Stimulated activated CD8-positive, alpha-beta memory T cell treated with anti-CD3 and anti-CD28 coated beads, Interleukin-12 subunit alpha, Interleukin-12 subunit beta, amount 100 ng/mL, for 24 hours (primary cell): ENCODE measurements around the gene ZNF625.

ENCODE experiments used
- DNase-seq: peaks from one replicate; pipeline ENCODE4 v3.0.0-alpha.2; 2020; ENCODE audit errors: extremely low read depth

Gene ZNF625

DNA sequence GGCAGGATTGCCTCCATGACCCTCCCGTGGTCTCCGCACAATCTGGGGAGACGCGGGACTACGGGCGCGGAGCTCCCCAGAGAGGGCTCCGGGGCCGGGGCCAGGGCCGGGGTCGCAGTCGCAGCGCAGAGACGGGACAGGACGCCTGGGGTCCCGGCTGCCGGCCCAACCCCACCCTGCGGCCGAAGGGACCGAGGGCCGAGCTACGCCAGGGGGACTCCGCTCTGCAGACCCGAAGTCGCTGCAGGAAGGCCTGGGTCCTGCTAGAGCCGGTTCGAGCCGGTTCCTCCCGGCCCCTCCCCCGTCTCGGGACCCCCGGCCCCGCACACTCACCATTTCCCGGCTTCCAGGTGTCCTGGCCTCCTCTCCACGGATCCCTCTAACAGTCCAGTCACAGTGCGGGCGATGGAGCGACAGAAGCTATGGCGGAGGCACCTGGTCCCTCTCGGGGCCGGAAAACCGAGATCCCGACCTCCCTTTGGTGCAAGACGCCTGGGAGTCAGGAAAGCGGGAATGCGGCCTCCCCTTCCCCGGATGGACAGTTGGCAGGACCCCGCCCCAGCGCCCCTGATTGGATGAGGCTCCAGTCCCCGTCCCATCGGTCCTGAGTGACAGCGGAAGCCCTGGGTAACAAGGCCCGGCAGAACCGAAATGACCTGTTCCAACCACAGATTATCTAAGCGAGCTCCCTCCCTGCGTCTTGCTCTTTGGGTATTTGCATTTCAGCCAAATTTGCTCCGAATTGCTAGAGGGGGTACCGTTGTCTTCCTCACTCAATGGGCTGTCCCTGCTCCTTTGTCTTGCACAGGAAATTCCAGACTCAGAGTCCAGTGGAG is at the start of gene ZNF625:
Gene ZNF625 (minus strand): TSS at position 512 of the 836 bp plus-strand sequence. CDS start 176 bp downstream, at position 336.
- no peak for DNase-seq

DNA sequence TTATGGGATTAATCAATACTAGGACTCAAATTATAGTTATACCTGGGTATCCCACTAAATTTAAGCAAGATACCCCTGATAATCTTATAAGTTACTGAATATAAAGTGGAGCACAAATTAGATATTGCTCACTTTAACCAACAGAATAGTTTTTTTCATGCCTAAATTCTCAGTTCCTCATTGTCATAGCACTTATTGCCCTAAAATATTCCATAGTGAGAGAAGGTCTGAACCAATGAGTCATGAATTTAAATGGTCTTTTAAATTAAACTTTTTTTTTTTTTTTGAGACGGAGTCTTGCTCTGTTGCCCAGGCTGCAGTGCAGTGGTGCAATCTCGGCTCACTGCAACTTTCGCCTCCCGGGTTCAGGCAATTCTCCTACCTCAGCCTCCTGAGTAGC is 48.8 kb upstream of the ZNF625 start:
- no peak for DNase-seq

DNA sequence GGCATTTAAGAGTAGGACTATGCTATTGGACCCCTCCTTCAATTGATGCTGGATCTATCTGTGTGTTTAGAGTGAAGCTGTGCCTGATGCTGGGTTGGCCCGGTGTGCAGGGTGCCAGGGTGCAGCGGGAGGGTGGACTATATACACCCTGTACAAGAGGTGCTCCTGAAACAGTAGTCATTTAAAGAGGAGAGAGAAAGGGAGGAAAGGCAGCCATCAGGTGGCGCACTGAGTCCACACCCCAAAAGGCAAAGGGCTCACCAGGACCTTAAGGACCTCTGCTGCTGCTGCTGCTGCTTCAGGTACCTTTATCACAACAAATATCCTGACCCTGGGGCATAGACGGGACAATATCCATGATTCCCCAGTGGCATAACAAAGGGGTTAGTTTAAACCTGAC is 45.7 kb upstream of the ZNF625 start:
- peak; percentile 7 for DNase-seq

DNA sequence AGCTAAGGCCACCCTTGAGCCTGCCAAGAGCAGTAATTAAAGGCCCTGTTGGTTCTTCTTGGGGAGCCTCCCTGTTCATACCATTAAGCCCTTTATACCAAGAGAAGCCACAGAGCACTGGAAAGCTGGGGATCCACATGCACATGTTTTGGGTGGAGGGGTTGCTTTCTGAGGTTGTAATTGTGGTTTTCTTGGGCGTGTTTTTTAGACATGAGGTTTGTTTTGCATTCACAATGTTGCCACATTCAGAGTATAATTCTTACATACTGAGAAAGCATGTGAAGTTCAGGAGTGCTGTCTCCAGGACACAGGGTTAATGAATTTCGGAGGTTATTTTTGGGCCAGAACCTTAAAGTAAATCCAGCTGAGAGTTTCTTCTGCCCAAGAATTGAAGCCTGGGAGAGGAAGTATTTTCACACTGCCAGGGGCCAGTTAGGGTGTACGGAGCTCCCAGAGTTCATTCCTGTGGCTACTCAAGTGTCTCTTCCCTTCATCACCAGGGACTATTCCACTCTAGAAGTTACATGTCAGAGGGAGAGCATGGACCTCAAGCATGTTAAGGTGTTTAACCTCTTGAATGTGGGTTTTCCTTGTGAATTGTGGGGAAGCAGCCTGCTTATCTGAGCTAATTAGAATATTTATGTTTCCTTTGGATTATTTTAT is 43.4 kb upstream of the ZNF625 start:
- no peak for DNase-seq

DNA sequence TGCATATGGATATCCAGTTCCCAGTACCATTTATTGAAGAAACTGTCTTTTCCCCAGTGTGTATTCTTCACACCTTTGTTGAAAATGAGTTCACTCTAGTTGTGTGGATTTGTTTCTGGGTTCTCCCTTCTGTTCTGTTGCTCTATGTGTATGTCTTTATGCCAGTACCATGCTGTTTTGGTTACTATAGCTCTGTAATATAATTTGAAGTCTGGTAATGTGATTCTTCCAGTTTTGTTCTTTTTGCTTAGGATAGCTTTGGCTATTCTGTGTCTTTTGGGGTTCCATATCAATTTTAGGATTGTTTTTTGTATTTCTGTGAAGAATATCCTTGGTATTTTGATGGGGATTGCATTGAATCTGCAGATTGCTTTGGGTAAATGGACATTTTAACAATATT is 41.6 kb upstream of the ZNF625 start:
- no peak for DNase-seq

DNA sequence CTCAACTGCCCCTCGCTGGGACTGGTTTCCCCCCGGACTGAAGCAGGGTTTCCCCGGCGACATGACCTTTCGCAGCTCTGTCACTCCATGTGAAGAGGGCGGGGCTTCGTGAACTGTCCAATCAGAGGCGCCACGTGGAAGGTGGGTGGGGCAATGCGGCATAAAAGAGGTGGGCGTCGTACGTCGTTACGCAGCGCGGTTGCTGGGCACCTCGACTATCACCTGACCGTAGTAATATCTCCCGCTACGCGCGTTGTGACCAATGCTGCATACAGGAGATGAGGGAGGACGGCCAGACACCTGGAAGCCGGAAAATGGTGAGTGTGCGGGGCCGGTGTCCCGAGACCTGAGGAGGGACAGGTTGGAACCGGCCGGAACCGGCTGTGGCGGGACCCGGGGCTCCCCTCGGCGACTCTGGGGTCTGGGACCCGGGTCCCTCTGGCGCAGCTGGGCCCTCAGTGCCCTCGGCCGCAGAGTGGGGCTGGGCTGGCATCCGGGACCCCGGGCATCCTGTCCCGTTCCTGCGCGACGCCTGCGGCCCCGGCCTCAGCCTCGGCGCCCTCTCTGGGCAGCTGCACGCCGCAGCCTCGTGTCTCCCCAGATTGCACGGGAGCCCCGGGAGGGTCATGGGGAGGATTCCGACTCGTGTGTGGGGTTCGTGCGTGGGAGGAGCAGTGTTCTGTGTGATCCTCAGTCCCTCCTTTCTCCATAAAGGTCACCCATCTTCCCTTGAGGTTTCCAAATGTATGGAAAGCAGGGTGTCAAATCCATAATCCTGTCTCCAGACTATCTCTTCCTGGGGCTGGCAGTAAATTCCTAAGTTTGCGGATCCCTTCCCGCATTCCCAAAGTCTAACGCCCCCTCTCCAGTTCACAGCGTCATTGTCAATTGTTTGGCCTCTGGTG is 38.5 kb upstream of the ZNF625 start:
- DNase-seq = peak; percentile 49

DNA sequence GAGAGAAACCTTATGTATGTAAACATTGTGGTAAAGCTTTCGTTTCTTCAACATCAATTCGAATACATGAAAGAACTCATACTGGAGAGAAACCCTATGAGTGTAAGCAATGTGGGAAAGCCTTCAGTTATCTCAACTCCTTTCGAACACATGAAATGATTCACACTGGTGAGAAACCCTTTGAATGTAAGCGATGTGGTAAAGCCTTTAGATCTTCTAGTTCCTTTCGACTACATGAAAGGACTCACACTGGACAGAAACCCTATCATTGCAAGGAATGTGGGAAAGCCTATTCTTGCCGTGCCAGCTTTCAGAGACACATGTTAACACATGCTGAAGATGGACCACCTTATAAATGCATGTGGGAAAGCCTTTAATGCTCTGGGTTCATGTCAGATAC is 31.1 kb upstream of the ZNF625 start:
- no peak for DNase-seq

DNA sequence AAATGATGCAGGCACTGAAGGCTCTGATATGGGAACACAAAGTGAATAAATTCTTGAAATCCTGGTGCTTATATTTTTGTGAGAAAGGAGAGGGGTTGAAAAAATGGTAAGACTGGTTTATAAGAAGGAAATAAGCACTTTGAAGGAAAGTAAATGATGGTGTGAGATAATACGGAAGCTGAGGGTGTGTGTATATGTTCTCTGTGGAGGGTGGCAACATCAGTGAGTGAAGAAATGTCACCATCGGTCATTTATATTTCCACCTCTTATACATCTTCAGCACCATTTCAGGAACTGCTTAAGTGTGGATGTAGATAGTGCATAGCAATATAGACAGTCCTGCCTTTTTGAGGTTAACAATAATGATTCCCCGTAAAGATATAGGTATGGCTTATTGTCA is 23.8 kb upstream of the ZNF625 start:
- DNase-seq = no peak

DNA sequence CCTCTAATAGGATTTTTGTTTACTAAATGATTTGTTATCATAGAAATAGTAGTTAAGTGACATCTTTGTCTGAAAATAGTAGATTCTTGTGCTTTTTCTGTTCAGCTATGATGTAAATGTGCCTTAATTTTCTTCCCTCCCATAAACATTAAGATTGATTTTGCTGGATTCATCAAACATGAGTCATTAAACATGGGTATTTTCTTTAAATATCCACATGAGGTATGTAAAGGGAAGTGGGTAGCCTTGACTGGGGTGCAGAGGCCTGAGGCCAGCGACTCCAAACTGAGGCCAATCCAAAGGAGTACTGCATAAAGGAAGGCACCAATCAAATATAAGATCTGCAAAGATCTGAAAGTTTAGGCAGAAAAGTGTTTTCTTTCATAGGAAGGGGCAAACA is 10.1 kb upstream of the ZNF625 start:
- no peak for DNase-seq

DNA sequence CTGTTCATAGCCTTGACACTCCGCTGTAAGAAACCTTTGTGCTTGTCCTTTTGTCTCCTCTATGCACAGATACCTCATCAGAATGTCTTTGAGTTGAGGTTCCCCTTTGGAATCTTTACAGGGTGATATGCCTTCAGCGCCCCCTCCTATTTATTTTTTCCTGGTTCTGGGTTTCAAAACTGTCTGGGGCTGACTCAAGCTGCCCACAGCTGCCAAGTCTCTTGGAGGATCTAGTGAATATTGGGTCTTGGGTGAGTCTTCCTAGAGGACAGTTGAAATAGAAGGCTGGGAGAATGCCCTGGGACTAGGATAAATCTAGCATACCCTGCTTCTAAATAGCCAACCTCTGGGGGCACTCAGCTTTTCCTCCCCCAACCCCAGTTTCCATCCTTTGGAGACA is 7.3 kb upstream of the ZNF625 start:
- no peak for DNase-seq

DNA sequence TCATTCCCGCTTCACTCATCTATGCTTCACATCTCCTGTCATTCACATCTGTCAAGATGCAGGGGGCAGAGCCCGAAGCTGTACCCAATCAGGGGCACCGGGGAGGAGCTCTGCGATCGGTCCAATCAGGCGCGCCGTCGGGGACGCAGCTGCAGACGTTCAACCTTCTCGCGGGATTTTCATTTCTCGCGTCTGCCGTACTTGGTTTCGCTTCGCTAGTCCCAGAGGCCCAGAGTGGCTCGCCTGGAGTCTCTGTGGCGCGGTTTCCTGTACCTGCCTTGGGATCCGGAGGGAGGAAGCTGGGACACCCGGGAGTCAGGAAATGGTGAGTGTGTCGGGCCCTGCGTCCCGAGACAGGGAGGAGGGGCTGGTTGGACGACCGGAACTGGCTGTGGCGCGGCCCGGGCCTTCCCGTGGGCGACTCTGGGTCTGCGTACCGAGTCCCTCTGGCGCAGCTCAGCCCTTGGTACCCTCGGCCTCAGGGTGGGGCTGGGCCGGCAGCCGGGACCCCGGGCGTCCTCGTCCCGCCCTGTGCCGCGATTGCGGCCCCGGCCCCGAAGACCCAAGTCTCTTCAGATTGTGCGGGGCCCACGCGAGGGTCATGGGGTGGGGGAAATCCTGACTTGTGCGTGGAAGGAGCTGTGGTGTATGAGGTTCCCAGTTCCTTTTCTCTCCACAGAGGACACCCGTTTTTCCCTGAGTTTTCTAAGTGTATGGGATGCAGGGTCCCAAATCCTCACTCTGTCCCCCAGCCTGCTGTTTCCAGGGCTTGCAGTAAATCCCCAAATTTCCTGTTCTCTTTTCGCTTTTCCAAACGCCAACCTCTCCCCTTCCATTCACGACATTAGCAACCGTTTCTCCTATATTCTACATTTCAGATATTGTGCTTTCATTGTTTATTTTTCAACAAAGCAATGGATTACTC is 6.6 kb upstream of the ZNF625 start, which contains the start of gene ZNF136:
Gene ZNF136 (plus strand): TSS at position 215 of the 925 bp plus-strand sequence. CDS start 108 bp downstream, at position 323.
- DNase-seq = peak; percentile 87

DNA sequence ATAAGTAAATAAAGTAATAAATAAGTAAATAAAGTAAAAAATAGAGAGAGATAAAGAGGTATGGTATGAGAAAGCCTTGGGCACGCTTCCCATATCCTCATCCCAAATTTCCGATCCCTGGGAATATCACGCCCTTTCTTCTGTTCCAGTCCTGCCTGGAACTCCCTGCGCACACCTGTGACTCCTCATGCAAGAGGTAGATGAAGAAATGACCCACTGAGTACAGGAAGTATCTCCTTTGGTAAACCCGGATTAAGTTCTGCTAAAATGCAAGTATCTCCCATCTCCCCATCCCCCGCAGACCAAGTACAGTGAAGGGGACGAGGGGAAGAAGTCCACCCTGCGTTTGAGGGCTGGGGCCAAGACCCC is 6.0 kb upstream of the ZNF625 start:
- DNase-seq = no peak

DNA sequence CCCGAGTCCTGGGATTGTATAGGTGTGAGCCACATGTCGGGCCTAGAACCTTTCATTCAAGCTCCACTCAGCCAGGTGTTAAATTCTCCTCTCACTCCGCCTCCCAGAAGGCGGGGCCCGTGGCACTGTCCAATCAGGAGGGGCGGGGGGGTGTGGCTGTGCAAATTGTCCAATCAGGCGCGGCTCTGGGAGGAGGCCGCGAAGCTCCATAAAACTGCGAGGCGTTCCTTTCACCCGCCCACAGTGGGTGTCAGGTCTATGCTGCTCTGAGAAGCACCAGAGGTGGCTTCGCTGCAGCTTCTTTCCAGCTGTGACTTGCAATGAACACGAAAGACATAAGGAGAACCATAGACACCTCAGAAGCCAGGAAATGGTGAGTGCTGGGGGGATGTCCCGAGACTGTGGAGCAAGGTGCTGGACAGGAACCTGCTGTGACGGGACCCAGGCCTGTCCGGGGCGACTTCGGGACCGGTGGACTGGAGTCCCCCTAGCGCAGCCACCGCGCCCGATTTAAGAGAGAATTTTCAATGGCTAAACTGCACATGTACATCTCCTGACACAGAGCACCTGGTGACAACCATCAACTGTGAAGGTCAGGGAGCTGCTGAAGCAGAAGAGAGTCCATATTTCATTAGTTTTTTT is 3.4 kb upstream of the ZNF625 start:
- no peak for DNase-seq

DNA sequence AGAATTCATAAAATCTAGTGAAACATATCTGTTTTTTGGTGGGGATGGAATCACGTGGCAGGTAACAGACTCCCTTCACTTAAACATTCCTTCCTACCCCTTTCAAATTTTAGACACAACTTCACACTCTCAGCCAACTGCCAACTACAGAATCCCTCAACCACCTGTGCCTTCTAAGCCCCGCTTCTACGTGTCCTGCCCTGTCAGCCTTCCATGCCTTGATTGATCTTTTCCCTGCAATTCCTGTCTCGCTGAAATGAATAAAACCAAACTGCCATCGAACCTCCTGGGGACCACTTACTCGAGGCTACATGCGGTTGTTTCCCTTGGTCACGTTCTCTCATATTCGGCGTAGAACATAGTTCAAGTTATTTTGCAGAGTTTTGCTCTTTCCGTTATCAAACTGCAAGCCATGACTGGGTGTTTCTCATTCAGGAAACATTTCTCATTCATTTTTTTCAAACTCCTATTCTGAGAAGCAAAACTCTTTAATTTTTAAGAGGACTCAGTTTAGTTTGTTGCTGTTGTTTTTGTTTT is 1.1 kb downstream of the ZNF625 start:
- no peak for DNase-seq

DNA sequence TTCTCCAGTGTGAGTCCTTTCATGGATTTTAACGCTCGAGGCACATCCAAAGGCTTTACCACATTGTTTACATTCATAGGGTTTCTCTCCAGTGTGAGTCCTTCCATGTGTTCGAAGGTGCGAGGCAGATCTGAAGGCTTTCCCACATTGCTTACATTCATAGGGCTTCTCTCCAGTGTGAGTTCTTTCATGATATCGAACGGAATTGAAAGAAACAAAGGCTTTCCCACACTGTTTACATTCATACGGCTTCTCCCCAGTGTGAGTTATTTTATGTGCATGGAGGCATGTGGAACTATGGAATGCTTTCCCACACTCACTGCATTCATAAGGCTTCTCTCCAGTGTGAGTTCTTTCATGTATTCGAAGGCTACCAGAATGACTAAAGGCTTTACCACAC is 11.2 kb downstream of the ZNF625 start:
- no peak for DNase-seq

DNA sequence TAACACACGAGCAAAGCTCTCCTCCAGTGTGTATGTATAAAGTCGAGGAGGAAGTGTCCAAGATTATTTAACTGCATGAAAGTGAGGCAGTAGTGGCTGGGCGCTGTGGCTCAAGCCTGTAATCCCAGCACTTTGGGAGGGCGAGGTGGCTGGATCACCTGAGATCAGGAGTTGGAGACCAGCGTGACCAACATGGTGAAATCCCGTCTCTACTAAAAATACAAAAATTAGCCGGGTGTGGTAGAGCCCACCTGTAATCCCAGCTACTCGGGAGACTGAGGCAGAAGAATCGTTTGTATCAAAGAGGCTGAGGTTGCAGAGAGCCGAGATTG is 15.2 kb downstream of the ZNF625 start:
- DNase-seq = no peak

DNA sequence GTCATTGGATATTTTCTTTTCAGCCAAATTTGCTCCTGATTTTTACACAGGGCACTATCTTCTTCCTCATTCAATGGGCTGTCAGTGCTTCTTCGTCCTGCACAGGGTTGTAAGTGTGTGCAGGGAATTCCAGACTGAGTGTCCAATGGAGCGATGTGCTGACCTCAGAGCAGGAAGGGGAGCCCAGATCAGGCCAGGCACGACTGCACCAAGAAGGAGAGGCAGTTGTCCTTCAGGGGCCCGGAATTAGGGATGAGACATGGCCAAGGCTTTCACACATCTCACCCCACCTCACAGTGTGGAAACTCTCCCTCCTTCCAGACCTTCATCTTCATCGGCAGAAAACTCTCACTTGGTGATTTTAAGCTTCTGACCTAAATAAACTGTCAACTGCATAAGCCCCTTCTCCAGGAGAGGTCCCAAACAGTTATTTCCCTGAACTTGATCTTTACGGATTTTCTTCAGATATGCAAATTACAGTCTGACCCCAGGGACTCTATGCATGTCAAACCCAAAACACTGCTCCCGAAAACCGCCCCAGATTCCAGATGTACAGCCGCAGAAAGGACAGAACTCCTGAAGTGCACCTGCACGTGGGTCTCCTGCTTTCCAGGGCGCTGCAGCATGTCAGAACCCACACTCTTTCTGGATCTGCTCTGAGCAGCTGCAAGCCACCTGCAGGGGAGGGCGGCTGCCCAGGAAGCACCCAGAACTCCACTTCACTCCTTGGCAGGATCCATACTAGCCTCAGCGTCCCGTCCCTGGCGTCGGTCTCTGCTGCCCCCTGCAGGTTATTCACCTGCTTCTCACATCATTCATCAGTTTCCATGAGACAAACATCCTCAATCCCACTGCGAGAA is 15.8 kb downstream of the ZNF625 start:
- peak; percentile 57 for DNase-seq

DNA sequence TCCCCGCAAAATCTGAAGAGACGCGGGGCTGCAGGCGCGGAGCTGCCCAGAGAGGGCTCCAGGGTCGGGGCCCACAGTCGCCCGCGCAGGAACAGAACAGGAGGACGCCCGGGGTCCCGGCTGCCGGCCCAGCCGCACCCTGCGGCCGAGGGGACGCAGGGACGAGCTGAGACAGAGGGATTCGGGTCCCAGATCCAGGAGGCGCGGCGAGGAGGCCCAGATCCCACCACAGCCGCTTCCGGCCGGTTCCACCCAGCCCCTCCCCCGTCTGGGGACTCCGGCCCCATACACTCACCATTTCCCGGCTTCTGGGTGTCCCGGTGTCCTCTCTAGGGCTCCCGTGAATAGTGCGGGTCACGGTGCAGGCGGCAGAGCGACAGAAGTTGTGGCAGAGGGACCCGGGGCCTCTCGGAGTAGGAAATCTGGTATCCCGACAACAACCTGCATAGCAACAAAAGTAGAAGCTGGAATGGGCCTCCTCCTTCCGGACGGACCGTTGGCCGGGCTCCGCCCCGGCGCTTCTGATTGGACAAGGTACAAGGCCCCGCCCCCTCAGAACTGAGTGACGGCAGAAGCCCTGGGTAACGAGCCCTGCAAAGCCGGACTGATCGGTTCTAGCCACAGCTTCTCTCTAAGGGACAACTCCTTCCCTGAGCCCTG is 16.5 kb downstream of the ZNF625 start, which contains the start of gene ZNF20:
Gene ZNF20 (minus strand): TSS at position 466 of the 660 bp plus-strand sequence. CDS start 168 bp downstream, at position 298.
- peak; percentile 83 for DNase-seq

DNA sequence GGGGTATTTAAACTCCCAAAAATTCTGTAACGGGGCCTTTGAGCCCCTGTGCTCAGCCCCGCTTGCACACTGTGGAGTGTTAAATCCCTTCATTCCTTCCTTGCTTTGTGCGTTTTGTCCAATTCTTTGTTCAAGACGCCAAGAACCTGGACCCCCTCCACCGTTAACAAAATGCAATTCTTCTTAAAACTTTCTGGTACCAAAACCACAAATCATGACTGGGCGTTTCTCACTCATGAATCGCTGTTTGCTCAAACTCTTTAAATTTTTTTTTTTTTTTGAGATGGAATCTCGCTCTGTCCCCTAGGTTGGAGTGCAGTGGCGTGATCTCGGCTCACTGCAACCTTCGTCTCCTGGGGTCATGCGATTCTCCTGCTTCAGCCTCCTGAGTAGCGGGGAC is 17.3 kb downstream of the ZNF625 start:
- DNase-seq = no peak
